HuH-7.5 (cell line): ENCODE data around the gene MAGI2.

Experiments
- DNase-seq: peaks from one replicate; pipeline ENCODE4 v3.0.0; 2011; ENCODE audit warnings: low spot score

The MAGI2 gene

DNA sequence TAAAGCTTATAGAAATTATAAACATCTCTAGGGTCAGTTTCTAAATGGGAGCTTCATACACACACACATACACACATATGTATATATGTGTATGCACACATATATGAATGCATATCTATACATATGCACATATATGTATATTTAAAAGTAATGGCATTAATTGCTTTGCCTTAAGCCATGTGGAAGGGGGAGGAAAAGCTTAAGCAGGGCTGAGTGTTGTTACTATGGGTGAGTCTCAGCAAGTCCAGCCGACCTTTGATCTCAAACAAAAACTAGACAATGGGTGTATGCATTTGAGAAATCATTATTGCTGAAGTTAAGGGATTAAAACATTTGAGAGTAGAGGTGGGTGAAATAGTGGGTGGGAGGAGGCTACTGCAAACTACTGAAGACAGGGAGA lies 546.7 kb downstream of the MAGI2 start:
- DNase-seq: no peak

GRCh38 chr7:78905436-78905835 lies 548.0 kb downstream of the MAGI2 start:
- DNase-seq: no peak

DNA sequence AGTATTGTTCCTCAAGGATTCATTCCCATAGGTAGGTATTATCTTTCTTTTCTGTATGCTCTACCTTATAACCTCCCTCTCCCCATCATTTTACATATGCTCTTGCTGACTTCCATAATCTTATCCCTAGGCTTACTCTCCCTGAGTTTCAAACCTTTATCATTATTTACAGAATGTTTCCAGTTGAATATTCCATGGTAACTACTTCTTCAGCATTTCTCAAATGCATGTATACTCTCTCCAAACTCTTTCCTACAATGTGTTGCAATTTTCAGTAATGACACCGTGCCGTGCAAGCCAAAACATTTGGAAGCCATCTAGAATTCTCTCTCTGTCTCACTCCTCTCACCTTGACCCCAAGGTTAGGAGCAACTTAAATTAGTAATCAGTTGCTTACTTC lies 548.5 kb downstream of the MAGI2 start:
- DNase-seq: no peak

GRCh38 chr7:78901566-78901965 lies 551.9 kb downstream of the MAGI2 start:
- no peak for DNase-seq

DNA sequence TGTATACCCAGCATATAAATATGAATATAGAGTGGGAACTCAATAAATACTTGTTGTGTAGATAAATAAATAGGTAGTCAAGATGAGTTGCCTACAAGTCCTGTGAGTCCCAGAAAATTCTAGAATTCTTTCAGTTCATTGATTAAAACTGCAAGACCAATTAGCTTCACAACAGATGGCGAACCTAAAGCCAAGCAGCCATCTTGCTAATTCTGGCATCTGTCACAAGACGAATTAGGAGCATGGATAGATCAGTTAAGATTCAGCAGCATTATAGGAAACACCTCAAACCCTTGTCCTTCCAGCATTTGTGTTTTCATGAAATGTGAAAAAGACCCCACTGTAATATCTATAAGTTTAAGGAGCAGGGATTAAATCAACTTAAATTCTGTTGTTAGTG lies 552.7 kb downstream of the MAGI2 start:
- DNase-seq: no peak

- DNase-seq: no peak
Measured at GRCh38 chr7:78895393-78895792, 558.1 kb downstream of the MAGI2 start.

DNA sequence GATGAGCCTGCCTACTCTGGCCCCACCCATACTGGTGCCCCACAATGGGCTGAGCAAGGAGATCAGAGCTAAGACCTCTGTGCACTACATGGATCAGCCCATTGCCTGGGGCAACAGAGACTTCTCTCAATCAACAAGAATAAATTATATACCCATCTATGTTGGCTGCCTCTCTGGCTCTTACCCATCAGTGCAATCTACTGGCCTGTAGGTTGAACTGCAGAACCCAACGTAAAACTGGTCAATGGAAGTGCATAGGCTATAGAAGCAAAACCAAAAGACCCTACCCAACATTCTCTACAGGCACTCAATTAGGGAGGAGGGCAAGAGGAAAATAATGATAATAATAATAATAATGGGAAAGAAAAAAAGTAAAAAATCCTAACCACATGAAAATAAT lies 574.3 kb downstream of the MAGI2 start:
- no peak for DNase-seq

GRCh38 chr7:78873117-78873516 lies 580.4 kb downstream of the MAGI2 start:
- no peak for DNase-seq

DNA sequence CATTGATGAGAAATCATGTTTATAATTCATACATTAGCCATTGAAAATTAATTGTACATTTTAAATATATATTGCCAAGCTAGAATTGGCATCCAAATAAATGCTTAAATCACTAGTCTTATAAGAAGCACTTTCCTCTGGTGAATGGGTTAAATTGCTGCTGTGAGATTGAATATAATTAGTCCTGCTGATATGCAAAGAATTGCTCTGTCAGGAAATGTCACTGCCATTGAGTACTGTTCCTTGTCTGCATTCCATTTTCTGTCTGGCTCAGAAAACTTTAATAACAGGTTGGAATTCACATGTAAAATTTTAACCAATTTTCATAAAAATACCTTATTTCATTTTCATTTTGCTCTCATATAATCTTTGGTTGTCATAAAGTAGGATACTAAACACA lies 589.1 kb downstream of the MAGI2 start:
- no peak for DNase-seq

DNA sequence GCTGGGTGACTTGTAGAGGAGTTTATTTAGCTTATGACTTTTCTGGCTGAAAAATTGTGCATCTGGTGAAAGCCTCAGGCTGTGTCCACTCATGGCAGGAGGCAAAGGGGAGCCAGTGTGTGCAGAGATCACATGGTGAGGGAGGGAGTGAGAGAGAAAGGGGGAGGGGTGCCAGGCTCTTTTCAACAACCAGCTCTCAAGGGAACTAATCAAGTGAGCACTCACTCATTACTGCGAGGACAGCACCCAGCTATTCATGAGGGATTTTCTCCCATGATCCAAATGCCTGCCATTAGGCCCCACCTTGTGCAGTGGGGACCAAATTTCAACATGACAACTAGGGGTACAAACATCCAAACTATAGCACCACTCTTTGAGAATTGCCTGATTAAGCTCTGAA lies 590.2 kb downstream of the MAGI2 start:
- DNase-seq: no peak

DNA sequence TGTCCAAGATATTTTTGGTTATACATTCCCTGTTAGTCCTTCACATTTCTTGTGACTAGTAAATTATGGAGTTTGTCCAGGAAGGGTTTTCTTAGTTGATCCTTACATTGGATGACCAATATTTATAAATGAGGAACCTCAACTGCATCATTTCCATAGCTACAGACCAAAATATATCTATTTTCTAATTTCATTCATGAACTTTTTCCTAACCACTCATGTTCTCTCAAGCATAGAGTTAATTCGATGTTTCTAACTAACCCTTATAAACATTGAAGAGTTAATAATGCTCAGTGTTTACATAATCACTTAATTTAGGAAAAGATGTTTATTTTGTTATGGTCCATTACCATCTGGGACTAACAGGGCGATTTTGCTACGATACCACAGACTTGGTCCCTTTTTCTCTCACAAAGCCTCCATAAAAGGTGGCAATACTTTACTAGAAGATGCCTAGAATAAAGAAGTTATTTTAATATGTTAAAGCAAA lies 591.0 kb downstream of the MAGI2 start:
- no peak for DNase-seq

GRCh38 chr7:78852951-78853350 lies 600.5 kb downstream of the MAGI2 start:
- DNase-seq: no peak

- DNase-seq: no peak
Measured at GRCh38 chr7:78850093-78850740, 603.2 kb downstream of the MAGI2 start.

DNA sequence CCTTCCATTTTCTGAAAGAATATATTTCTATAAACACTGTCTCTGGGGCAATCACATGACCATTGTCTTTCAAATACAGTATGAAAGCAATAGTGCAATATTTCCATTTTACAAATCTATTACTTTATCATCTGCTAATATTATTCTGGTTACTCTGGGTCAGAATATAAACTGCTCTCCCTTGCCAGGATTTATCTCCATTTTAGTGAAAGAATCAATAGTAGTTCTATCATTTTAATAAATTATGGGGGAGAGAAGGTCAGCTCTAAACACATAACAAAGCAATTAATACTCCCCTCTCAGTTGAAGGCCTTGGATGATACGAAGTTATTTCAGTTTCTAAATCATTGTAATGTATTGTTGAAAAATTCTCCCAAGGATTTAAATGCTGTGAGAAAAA lies 608.3 kb downstream of the MAGI2 start:
- DNase-seq: no peak

DNA sequence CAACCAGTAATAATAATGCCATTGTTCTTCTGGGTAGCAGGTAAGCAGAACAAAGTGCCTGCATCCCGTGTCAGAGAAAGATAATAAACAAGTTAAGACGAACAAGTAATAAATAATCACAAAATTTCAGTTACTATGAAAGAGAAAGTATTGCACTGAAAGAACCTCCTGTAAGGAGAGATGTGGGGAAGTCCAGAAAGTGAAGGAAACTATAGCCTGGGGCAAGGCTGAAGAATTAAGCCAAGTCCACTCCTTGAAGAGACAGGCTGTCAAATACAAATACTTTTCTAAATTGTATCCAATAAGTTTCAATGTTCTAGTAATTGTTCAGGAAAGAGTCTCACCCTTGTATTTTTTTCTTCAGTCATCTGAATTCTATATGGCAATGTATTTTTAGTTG lies 611.4 kb downstream of the MAGI2 start:
- DNase-seq: no peak

- no peak for DNase-seq
Measured at GRCh38 chr7:78835897-78836296, 617.6 kb downstream of the MAGI2 start.

GRCh38 chr7:78828317-78828716 lies 625.1 kb downstream of the MAGI2 start:
- DNase-seq: no peak

DNA sequence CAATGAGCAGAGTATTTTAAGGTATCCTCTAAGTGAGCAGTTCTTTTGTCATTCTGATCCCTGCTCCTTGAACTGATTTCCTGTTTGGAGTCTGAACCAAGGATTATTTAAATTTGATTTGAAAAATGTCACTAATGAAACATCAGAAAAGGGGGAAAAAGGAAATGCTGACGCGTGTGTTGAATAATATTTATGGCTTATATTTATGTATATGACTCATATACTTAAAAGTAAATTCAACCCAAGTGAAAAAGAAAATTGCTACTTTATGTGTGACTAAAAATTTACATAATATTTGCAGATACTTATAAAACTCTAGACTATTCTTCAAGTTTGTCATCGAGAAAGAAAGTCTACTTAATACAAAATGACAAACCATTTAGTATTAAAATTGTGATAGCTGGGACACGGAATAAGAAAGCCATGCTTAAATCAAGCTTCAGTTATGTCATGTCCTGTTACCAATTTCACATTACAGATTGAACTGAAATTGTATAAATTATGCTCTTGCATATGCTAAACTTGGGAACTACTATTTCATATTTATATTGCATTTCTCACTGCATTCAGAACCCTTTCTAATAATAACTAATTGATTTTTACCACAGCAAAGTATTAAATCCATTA lies 649.9 kb downstream of the MAGI2 start:
- no peak for DNase-seq

GRCh38 chr7:78794101-78794500 lies 659.4 kb downstream of the MAGI2 start:
- DNase-seq: no peak

GRCh38 chr7:78792624-78793023 lies 660.8 kb downstream of the MAGI2 start:
- DNase-seq: no peak

DNA sequence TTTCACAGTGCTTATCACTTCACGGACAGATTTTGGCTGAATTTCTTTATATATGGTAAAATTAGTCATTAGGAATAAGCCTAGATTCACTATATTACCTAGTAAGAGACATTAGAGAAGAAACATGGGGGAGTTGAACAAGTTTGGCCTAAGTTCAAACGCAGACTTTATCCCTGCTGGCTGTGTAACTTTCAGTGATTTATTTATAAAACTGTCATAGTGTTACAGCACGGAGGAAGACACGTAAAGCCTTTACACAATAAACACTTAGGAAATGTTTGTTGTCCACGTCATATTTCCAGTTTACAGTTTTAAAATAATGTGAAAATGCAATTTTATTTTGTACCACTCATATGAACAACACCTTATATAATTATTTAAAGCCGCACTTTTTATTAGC lies 661.5 kb downstream of the MAGI2 start:
- no peak for DNase-seq

DNA sequence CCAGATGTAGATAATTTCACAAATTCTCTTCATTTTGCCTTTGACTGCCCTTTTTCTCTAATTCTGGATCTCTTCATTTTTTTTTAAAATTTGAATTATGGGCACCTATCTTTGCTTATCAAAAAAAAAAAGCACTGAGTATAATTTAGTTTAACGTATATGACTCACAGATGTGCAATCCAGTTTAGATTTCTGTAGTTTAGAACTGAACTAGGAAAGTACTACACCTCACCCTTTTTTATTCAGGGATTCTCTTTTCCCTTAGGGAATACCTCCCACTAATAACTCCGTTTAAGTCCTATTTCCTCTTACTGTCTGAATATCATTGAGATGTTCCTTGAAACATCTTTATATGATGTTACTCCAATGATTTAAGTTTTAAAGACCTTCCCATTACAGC lies 665.0 kb downstream of the MAGI2 start:
- no peak for DNase-seq

DNA sequence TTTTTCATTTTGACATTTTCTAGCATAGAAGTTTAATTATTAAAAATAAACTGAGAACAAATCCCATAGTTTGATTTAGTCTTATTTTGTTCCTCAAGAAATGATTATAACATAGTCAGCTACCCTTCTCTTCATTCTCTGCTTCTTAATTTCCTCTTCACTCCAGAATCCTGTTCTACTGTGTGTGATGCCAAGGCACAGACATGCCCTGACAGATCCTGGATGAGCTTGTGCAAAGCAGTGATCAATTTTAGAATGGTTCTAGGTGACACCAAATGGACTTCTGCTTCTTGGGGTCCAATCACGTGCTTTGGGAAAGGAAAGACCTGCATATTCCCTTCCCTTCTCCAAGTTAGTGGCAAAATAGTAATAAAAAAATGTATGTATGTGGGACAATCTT lies 665.6 kb downstream of the MAGI2 start:
- no peak for DNase-seq

DNA sequence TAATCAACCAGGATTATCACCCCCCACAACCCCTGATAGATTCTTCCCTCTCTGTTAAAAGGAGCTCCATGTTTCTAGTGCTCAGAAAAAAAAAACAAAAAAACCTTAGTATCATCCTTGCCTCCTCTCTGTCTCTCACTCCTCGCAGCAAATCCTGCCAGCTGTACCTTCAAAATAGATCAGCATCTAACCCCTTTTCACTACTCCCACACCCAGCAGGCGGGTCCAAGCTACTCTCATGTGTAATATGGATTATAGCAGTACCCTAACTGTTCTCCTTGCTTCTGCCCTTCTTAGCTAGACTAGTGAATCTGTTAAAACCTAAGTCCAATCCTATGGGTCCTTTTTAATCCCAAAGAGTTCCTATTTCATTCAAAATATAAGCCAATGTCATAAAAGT lies 667.4 kb downstream of the MAGI2 start:
- DNase-seq: no peak
